ENCODE measurements around the gene TXLNB.
"Not testable (repeated sequence)": the region's sequence is repeated elsewhere in the genome, so short reads cannot be mapped to it uniquely, and the experiment has no call there.

The TXLNB gene

GRCh38 chr6:139265512-139266190, 26.1 kb downstream of the TXLNB start:
- no peak for DNase-seq

GRCh38 chr6:139262519-139263300, 29.1 kb downstream of the TXLNB start:
- no peak for DNase-seq

GRCh38 chr6:139257821-139258398, 33.9 kb downstream of the TXLNB start:
- DNase-seq, result no peak

- no peak for DNase-seq
These were observed 34.5 kb downstream of the TXLNB start for GRCh38 chr6:139257291-139257690.

- DNase-seq, result no peak
These were observed 35.7 kb downstream of the TXLNB start for GRCh38 chr6:139256087-139256486.

- DNase-seq, result no peak
These were observed 37.6 kb downstream of the TXLNB start for GRCh38 chr6:139254196-139254595.

GRCh38 chr6:139253656-139254055, 38.1 kb downstream of the TXLNB start:
- DNase-seq, result no peak

- no peak for DNase-seq
These were observed 40.0 kb downstream of the TXLNB start for GRCh38 chr6:139251691-139252390.

GRCh38 chr6:139251045-139251690, 40.6 kb downstream of the TXLNB start:
- peak; percentile 42 for DNase-seq

- DNase-seq, result peak; percentile 58 to 62
These were observed 41.3 kb downstream of the TXLNB start for GRCh38 chr6:139250296-139251044.

- peak; percentile 62 to 82 for DNase-seq
These were observed 42.4 kb downstream of the TXLNB start for GRCh38 chr6:139249395-139249794.

GRCh38 chr6:139248911-139249310, 42.9 kb downstream of the TXLNB start:
- no peak for DNase-seq

- DNase-seq, result no peak
These were observed 44.2 kb downstream of the TXLNB start for GRCh38 chr6:139247618-139248017.

GRCh38 chr6:139243536-139243935, 48.3 kb downstream of the TXLNB start:
- no peak for DNase-seq

- no peak for DNase-seq
These were observed 49.1 kb downstream of the TXLNB start for GRCh38 chr6:139242457-139243240.

GRCh38 chr6:139240161-139241010, 51.4 kb downstream of the TXLNB start:
- DNase-seq, result no peak

GRCh38 chr6:139239064-139239463, 52.7 kb downstream of the TXLNB start:
- DNase-seq, result no peak

- DNase-seq, result no peak
These were observed 55.7 kb downstream of the TXLNB start for GRCh38 chr6:139236105-139236504.

- DNase-seq, result no peak
These were observed 56.1 kb downstream of the TXLNB start for GRCh38 chr6:139235661-139236060.

- not testable (repeated sequence) for DNase-seq
These were observed 57.6 kb downstream of the TXLNB start for GRCh38 chr6:139234193-139234592.
